ENCODE results near the gene PNMA1. TPM values are rescaled to one million over a fixed set of nuclear protein-coding genes. Genes with fewer than 3 reads are reported as not detected.

PNMA1 gene
- total and polyA plus RNA-seq, 5 experiments from 2014 or later = 31.6 to 43.4 (median 37.2) TPM

- no peak for ATAC-seq
- POLR2A ChIA-PET = no interaction called here
- H3K4me3 Mint-ChIP-seq = no peak overlapping the region
- H3K9me3 Mint-ChIP-seq = no peaks in the 10 kb centered on the region
- no peaks in the 10 kb centered on the region for H3K27me3 Mint-ChIP-seq
- DNase-seq = no peak
- peaks cover 0 to 10% (median 2%) of the 10 kb centered on the region in 3 donors for H3K36me3 Mint-ChIP-seq
- H3K27ac Mint-ChIP-seq = no peak overlapping the region
- H3K4me1 Mint-ChIP-seq = no peaks in the 10 kb centered on the region
These were observed 46.3 kb downstream of the PNMA1 start for GRCh38 chr14:73667854-73668253.

DNA sequence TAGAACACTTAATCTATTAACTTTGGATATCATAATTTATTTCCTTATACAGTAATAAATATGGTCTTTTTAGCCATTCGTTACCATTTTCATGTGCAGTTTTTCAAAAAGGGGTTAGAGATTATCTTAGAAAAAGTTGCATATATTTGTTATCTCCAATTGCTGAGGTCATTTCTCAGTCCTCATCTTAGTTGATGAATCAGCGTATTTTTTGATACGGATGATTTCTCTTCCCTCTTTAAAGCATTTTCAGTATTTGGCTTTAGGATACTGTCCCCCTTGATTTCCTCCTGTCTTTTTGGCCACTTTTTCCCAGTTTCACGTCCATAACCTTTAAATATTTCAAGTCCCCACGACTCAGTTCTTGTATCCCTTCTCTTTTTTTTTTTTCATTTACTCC, 47.6 kb downstream of the PNMA1 start:
- Mint-ChIP-seq H3K36me3 (peaks cover 0 to 14% (median 3%) of the 10 kb centered on the region in 3 donors), H3K27ac (no peak overlapping the region), H3K27me3 (no peaks in the 10 kb centered on the region), H3K4me3 (no peak overlapping the region), H3K4me1 (peaks cover 0 to 1% (median 0%) of the 10 kb centered on the region in 4 donors), H3K9me3 (no peaks in the 10 kb centered on the region)
- POLR2A ChIA-PET = no interaction called here
- ATAC-seq = no peak
- no peak for DNase-seq

DNA sequence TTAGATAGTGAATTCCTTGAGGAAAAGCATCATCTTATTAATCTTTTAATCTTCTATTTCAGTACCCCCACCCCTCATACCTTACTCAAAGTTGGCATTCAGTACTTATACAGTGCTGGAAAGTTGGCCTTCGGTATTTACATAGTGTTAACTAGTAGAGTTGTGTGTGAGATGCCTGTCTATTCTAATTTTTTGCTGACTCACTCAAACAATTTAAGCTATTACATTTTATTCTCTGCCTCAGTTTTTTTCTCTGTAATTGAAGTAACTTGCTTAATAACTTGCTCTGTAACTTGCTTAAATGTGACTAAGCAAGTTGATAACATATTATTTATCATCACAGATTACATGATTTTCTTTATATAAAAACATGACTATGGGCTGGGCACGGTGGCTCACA, 49.1 kb downstream of the PNMA1 start:
- Mint-ChIP-seq H3K36me3 (peaks cover 0 to 14% (median 8%) of the 10 kb centered on the region in 3 donors), H3K4me1 (peaks cover 0 to 1% (median 0%) of the 10 kb centered on the region in 4 donors)
- POLR2A ChIA-PET = interaction anchor here (0.5 kb wide), 1 partner anchor 24 kb away, joined by 4 read pairs; no protein-coding TSS in a partner anchor

DNA sequence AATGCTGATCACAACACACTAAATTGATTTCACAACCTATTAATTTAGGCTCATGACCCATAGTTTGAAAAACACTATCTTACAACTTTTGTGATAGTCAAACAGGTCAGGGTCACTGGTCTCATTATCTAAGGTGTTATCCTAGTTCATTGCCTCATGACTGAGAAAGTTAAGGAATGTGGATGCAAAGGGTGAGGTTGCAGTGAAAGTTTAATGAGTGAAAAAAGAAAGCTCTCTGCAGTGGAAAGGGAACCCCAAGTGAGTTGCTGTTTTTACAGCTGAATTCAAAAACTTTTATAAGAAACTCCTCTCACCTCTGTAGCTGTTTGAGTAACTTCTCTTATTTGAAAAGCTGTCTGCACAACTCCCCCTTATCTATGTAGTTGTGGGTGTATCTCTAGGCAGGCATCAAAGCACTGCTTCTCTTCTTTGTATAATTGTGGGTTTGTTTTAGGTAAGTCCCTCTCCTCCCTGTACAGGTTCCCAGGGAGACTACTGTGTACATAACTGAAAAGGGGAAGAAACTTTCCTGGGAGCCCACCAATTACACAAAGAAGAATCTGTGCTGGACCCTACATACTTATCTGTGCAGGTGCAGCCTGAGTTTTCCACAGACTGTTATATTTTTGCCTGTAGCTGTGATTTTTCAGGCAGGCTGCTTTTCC, 50.5 kb downstream of the PNMA1 start:
- Mint-ChIP-seq H3K27ac (peak overlapping the region in 3 of 10 donors; percentile 27 to 77 (median 64)), H3K36me3 (peaks cover 0 to 15% (median 8%) of the 10 kb centered on the region in 3 donors), H3K4me3 (no peak overlapping the region), H3K4me1 (peaks cover 0 to 1% (median 0%) of the 10 kb centered on the region in 4 donors), H3K27me3 (no peaks in the 10 kb centered on the region), H3K9me3 (no peaks in the 10 kb centered on the region)
- ATAC-seq = no peak
- POLR2A ChIA-PET = interaction anchor here (0.7 kb wide), 1 partner anchor 161 kb away, joined by 3 read pairs; no protein-coding TSS in a partner anchor
- no peak for DNase-seq

More for the DNA sequence above, 49.1 kb downstream of the PNMA1 start:
- ATAC-seq = no peak
- no peaks in the 10 kb centered on the region for H3K9me3 Mint-ChIP-seq
- H3K27ac Mint-ChIP-seq = no peak overlapping the region
- H3K4me3 Mint-ChIP-seq = no peak overlapping the region
- H3K27me3 Mint-ChIP-seq = no peaks in the 10 kb centered on the region
- DNase-seq = no peak

- no peaks in the 10 kb centered on the region for H3K9me3 Mint-ChIP-seq
- POLR2A ChIA-PET = no interaction called here
- peaks cover 0 to 1% (median 0%) of the 10 kb centered on the region in 4 donors for H3K4me1 Mint-ChIP-seq
- DNase-seq (no peak), ATAC-seq (no peak)
- no peak overlapping the region for H3K27ac Mint-ChIP-seq
- no peak overlapping the region for H3K4me3 Mint-ChIP-seq
- peaks cover 0 to 25% (median 8%) of the 10 kb centered on the region in 3 donors for H3K36me3 Mint-ChIP-seq
- H3K27me3 Mint-ChIP-seq = no peaks in the 10 kb centered on the region
These were observed 51.7 kb downstream of the PNMA1 start for GRCh38 chr14:73662487-73662943.

DNA sequence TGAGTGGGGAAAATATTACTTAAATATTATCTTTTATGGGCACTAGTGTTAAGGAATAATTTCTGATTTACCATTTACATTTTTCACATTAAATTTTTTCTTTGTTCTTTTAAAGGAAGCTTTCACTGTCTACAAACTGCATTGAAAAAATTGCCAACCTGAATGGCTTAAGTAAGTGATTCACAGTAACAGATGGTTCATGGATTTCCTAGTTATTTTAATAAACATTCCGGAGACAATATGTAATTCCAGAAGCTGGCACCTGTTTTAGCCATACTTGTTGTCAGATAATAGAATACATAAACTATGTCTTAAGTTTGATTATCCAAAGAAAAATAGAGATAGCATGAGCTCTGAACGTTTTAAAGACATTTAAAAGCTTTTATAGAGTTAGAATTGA, 52.3 kb downstream of the PNMA1 start:
- DNase-seq = no peak
- Mint-ChIP-seq H3K27ac (no peak overlapping the region), H3K4me3 (no peak overlapping the region), H3K9me3 (no peaks in the 10 kb centered on the region), H3K36me3 (peaks cover 0 to 25% (median 8%) of the 10 kb centered on the region in 3 donors), H3K4me1 (peaks cover 0 to 1% (median 0%) of the 10 kb centered on the region in 4 donors), H3K27me3 (no peaks in the 10 kb centered on the region)
- no peak for ATAC-seq
- POLR2A ChIA-PET = no interaction called here

Small RNAs within 50 kb of the gene (microRNA-seq; reads per million reads assigned to microRNA genes)
- not detected for gene MIR4505 (ENCODE audit: borderline microRNAs expressed)

Other genes with a start within 250 kb of the PNMA1 start
- 10 to 100 TPM; 36.1 to 38.2 TPM for gene RIOX1, start 223.5 kb downstream of the PNMA1 start, total RNA-seq
- gene RIOX1, start 223.5 kb downstream of the PNMA1 start, polyA plus RNA-seq = 10 to 100 TPM; 26.4 to 35.9 (median 29.4) TPM
- gene ACOT1, start 177.2 kb downstream of the PNMA1 start, total RNA-seq = 1 to 10 TPM; 1.3 to 1.5 TPM
- 1 to 10 TPM; 1.5 to 3.4 (median 2.5) TPM for gene ACOT1, start 177.2 kb downstream of the PNMA1 start, polyA plus RNA-seq
- gene HEATR4, start 155.4 kb downstream of the PNMA1 start, total RNA-seq = not detected
- under 1 TPM in 2 of 3 donors, not detected in 1; 0.22 to 0.46 TPM for gene HEATR4, start 155.4 kb downstream of the PNMA1 start, polyA plus RNA-seq
- 10 to 100 TPM; 11.2 to 11.5 TPM for gene ACOT2, start 145.2 kb downstream of the PNMA1 start, total RNA-seq
- gene ACOT2, start 145.2 kb downstream of the PNMA1 start, polyA plus RNA-seq = 10 to 100 TPM; 25.0 to 29.8 (median 26.9) TPM
- 1 to 10 TPM in 1 of 2 experiments, under 1 TPM in 1; 0.99 to 1.3 TPM for gene ACOT4, start 122.5 kb downstream of the PNMA1 start, total RNA-seq
- gene ACOT4, start 122.5 kb downstream of the PNMA1 start, polyA plus RNA-seq = 1 to 10 TPM; 1.9 to 4.0 (median 2.7) TPM
- gene ACOT6, start 101.9 kb downstream of the PNMA1 start, total RNA-seq = not detected
- not detected for gene ACOT6, start 101.9 kb downstream of the PNMA1 start, polyA plus RNA-seq
- gene DNAL1, start 69.4 kb downstream of the PNMA1 start, total RNA-seq = 1 to 10 TPM; 8.0 to 8.9 TPM
- gene DNAL1, start 69.4 kb downstream of the PNMA1 start, polyA plus RNA-seq = 1 to 10 TPM; 4.5 to 7.0 (median 5.5) TPM
- gene PTGR2, start 137.4 kb upstream of the PNMA1 start, total RNA-seq = 1 to 10 TPM; 8.7 to 9.4 TPM
- 1 to 10 TPM; 4.4 to 5.9 (median 5.1) TPM for gene PTGR2, start 137.4 kb upstream of the PNMA1 start, polyA plus RNA-seq
- gene ZNF410, start 172.5 kb upstream of the PNMA1 start, total RNA-seq = 10 to 100 TPM; 50.6 to 56.9 TPM
- 10 to 100 TPM; 50.6 to 64.8 (median 50.8) TPM for gene ZNF410, start 172.5 kb upstream of the PNMA1 start, polyA plus RNA-seq
- gene FAM161B, start 235.7 kb upstream of the PNMA1 start, total RNA-seq = 1 to 10 TPM; 5.0 to 5.1 TPM
- 1 to 10 TPM in 2 of 3 donors, under 1 TPM in 1; 0.92 to 2.5 (median 1.7) TPM for gene FAM161B, start 235.7 kb upstream of the PNMA1 start, polyA plus RNA-seq
- gene COQ6, start 235.9 kb upstream of the PNMA1 start, total RNA-seq = 10 to 100 TPM; 48.2 to 48.8 TPM
- 10 to 100 TPM; 17.1 to 23.6 (median 18.6) TPM for gene COQ6, start 235.9 kb upstream of the PNMA1 start, polyA plus RNA-seq

Data from naive thymus-derived CD8-positive, alpha-beta T cell (primary cell).